Type B pancreatic cell (in vitro differentiated cells): Measurements from ENCODE around the gene NFE2L3. TPM values are rescaled to one million over a fixed set of nuclear protein-coding genes. Genes with fewer than 3 reads are reported as not detected.
"Not testable (repeated sequence)": the region's sequence is repeated elsewhere in the genome, so short reads cannot be mapped to it uniquely, and the experiment has no call there.

Experiments
- DNase-seq: peaks from one replicate; pipeline ENCODE4 v3.0.0; 2021; ENCODE audit warnings: mixed read lengths; ENCODE audit not compliant: unreplicated experiment; ENCODE audit errors: extremely low spot score
- H3K27ac Mint-ChIP-seq: 2 replicates; pipeline ENCODE4 v1.8.0; 2021; ENCODE audit warnings: mild to moderate bottlenecking, mixed read lengths
- H3K27me3 Mint-ChIP-seq: 2 replicates; pipeline ENCODE4 v1.8.0; 2021; ENCODE audit warnings: mixed read lengths
- H3K36me3 Mint-ChIP-seq: 2 replicates; pipeline ENCODE4 v1.8.0; 2021; ENCODE audit warnings: mixed read lengths
- H3K4me1 Mint-ChIP-seq: one replicate; pipeline ENCODE4 v1.8.0; 2021; ENCODE audit warnings: mixed read lengths; ENCODE audit not compliant: unreplicated experiment
- H3K4me3 Mint-ChIP-seq: 2 replicates; pipeline ENCODE4 v1.8.0; 2021; ENCODE audit warnings: mild to moderate bottlenecking, mixed read lengths
- H3K9me3 Mint-ChIP-seq: 2 replicates; pipeline ENCODE4 v1.8.0; 2021; ENCODE audit warnings: mixed read lengths
- CTCF ChIP-seq: fragments of 200-600 bp; sonication (generic); conservative IDR thresholded peaks from 2 replicates; pipeline ENCODE4 v1.5.0; 2021; ENCODE audit warnings: antibody characterized with exemption, mild to moderate bottlenecking
- total RNA-seq: library from RNA; stranded (reverse); gene quantifications from 2 replicates; pipeline ENCODE4 v1.2.1, GENCODE V29; 2021; ENCODE audit warnings: low replicate concordance

Gene NFE2L3
- total RNA-seq, 1 donor from 2014 or later: 6.5 TPM

DNA sequence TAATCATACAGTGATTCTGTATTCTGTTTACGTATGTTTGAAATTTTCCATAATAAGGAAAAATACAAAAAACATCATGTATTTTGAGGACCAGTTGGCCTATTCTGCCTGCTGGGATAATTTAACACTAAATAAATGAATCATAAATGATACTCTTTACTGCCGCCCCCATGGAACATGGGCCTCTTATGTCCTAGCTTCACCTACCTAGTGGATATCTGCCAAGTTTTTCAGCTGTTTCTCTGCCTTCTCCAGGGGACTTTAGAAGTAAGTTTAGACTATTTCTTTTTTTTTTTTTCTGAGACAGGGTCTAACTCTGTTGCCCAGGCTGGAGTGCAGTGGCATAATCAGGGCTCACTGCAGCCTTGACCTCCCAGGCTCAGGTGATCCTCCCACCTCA, 10.4 kb downstream of the NFE2L3 start:
- TF ChIP-seq CTCF: no peak
- Mint-ChIP-seq H3K36me3 (no peaks in the 10 kb centered on the region), H3K9me3 (no peaks in the 10 kb centered on the region), H3K27me3 (peaks cover 15% of the 10 kb centered on the region), H3K27ac (no peak overlapping the region), H3K4me3 (no peak overlapping the region), H3K4me1 (peaks cover 14% of the 10 kb centered on the region)
- no peak for DNase-seq

GRCh38 chr7:26163804-26164203, 11.8 kb downstream of the NFE2L3 start:
- not testable (repeated sequence) for H3K4me3 Mint-ChIP-seq, H3K27me3 Mint-ChIP-seq, H3K9me3 Mint-ChIP-seq, H3K36me3 Mint-ChIP-seq, H3K27ac Mint-ChIP-seq, DNase-seq
- H3K4me1 Mint-ChIP-seq: peaks cover 17% of the 10 kb centered on the region

GRCh38 chr7:26165950-26166683, 14.1 kb downstream of the NFE2L3 start:
- no peaks in the 10 kb centered on the region for H3K36me3 Mint-ChIP-seq
- no peak for DNase-seq
- H3K4me3 Mint-ChIP-seq: no peak overlapping the region
- no peak overlapping the region for H3K27ac Mint-ChIP-seq
- no peak for TF ChIP-seq CTCF
- H3K9me3 Mint-ChIP-seq: no peaks in the 10 kb centered on the region
- peaks cover 11% of the 10 kb centered on the region for H3K4me1 Mint-ChIP-seq
- no peaks in the 10 kb centered on the region for H3K27me3 Mint-ChIP-seq

- no peak for TF ChIP-seq CTCF
- Mint-ChIP-seq H3K36me3 (no peaks in the 10 kb centered on the region), H3K4me3 (no peak overlapping the region), H3K4me1 (peaks cover 11% of the 10 kb centered on the region), H3K9me3 (no peaks in the 10 kb centered on the region), H3K27ac (peak overlapping the region; percentile 1), H3K27me3 (no peaks in the 10 kb centered on the region)
- no peak for DNase-seq
Observed at GRCh38 chr7:26166684-26167266, 14.8 kb downstream of the NFE2L3 start.

GRCh38 chr7:26167303-26167934, 15.4 kb downstream of the NFE2L3 start:
- no peaks in the 10 kb centered on the region for H3K9me3 Mint-ChIP-seq
- H3K4me1 Mint-ChIP-seq: peaks cover 11% of the 10 kb centered on the region

More at GRCh38 chr7:26167303-26167934, 15.4 kb downstream of the NFE2L3 start:
- no peak for DNase-seq
- Mint-ChIP-seq H3K36me3 (no peaks in the 10 kb centered on the region), H3K27ac (peak overlapping the region; percentile 1), H3K4me3 (no peak overlapping the region), H3K27me3 (no peaks in the 10 kb centered on the region)
- TF ChIP-seq CTCF: no peak
